GM21737 (cell line): ENCODE results near the gene SSTR5.

Source experiments
- ATAC-seq: cut with Tn5 transposase; IDR thresholded peaks from one replicate; pipeline ENCODE4 v1.9.1; 2021; ENCODE audit warnings: mild to moderate bottlenecking, moderate library complexity; ENCODE audit not compliant: unreplicated experiment

SSTR5 gene

GRCh38 chr16:1119766-1120576 lies 47.4 kb downstream of the SSTR5 start:
- ATAC-seq: no peak

- ATAC-seq: no peak
Observed at GRCh38 chr16:1120577-1120941, 48.0 kb downstream of the SSTR5 start.

GRCh38 chr16:1121009-1121408 lies 48.5 kb downstream of the SSTR5 start:
- no peak for ATAC-seq

- no peak for ATAC-seq
Observed at GRCh38 chr16:1121601-1122397, 49.3 kb downstream of the SSTR5 start.

- no peak for ATAC-seq
Observed at GRCh38 chr16:1122398-1122765, 49.8 kb downstream of the SSTR5 start.

GRCh38 chr16:1123525-1124230 lies 51.1 kb downstream of the SSTR5 start:
- ATAC-seq: no peak

GRCh38 chr16:1124291-1124690 lies 51.7 kb downstream of the SSTR5 start:
- no peak for ATAC-seq

- ATAC-seq: no peak
Observed at GRCh38 chr16:1124795-1125194, 52.2 kb downstream of the SSTR5 start.

- no peak for ATAC-seq
Observed at GRCh38 chr16:1125471-1125870, 52.9 kb downstream of the SSTR5 start.

GRCh38 chr16:1126044-1126443 lies 53.5 kb downstream of the SSTR5 start:
- no peak for ATAC-seq

- ATAC-seq: no peak
Observed at GRCh38 chr16:1126586-1126985, 54.0 kb downstream of the SSTR5 start.

GRCh38 chr16:1127101-1127500 lies 54.6 kb downstream of the SSTR5 start:
- no peak for ATAC-seq

GRCh38 chr16:1127971-1128715 lies 55.6 kb downstream of the SSTR5 start:
- ATAC-seq: no peak

- no peak for ATAC-seq
Observed at GRCh38 chr16:1129106-1129960, 56.8 kb downstream of the SSTR5 start.

GRCh38 chr16:1130382-1130781 lies 57.8 kb downstream of the SSTR5 start:
- no peak for ATAC-seq
